SJSA1 (cell line): ENCODE measurements around the gene PKP4. TPM values are rescaled to one million over a fixed set of nuclear protein-coding genes. Genes with fewer than 3 reads are reported as not detected.
A peak's percentile ranks its signal among the peaks of the same experiment; 100 is the strongest.
"Not testable (repeated sequence)": the region's sequence is repeated elsewhere in the genome, so short reads cannot be mapped to it uniquely, and the experiment has no call there.

Experiments used
- DNase-seq, 2 experiments: peaks; one replicate each; pipeline ENCODE4 v3.0.0-alpha.2; 2015 to 2020; ENCODE audit warnings: low spot score in 2 of 2, low read depth in 1 of 2
- H3K27ac ChIP-seq: fragments of 250-450 bp; sonication (Bioruptor Pico); 2 replicates; pipeline ENCODE4 v1.5.1; 2020; ENCODE audit warnings: mild to moderate bottlenecking, moderate library complexity
- H3K27me3 ChIP-seq: fragments of 250-450 bp; sonication (Bioruptor Pico); replicated peaks from 2 replicates; pipeline ENCODE4 v1.5.1; 2020; ENCODE audit warnings: mild to moderate bottlenecking, moderate library complexity
- H3K36me3 ChIP-seq: fragments of 250-450 bp; sonication (Bioruptor Pico); 2 replicates; pipeline ENCODE4 v1.5.1; 2020; ENCODE audit warnings: mild to moderate bottlenecking
- H3K4me1 ChIP-seq: fragments of 250-450 bp; sonication (Bioruptor Pico); replicated peaks from 2 replicates; pipeline ENCODE4 v1.6.1; 2021; ENCODE audit warnings: mild to moderate bottlenecking
- H3K4me3 ChIP-seq: fragments of 250-450 bp; sonication (Bioruptor Pico); 2 replicates; pipeline ENCODE4 v1.5.1; 2020; ENCODE audit warnings: mild to moderate bottlenecking
- H3K9me3 ChIP-seq: fragments of 250-450 bp; sonication (Bioruptor Pico); replicated peaks from 2 replicates; pipeline ENCODE4 v1.5.1; 2020; ENCODE audit warnings: mild to moderate bottlenecking
- total RNA-seq: library from RNA; depleted of rRNA; stranded (reverse); fragments of >200 nt; shearing (Covaris generic); gene quantifications from 2 replicates; pipeline ENCODE4 v1.2.3, GENCODE V29; 2014

The PKP4 gene
- total RNA-seq, 1 experiment from 2014 or later: 61.0 TPM

DNA sequence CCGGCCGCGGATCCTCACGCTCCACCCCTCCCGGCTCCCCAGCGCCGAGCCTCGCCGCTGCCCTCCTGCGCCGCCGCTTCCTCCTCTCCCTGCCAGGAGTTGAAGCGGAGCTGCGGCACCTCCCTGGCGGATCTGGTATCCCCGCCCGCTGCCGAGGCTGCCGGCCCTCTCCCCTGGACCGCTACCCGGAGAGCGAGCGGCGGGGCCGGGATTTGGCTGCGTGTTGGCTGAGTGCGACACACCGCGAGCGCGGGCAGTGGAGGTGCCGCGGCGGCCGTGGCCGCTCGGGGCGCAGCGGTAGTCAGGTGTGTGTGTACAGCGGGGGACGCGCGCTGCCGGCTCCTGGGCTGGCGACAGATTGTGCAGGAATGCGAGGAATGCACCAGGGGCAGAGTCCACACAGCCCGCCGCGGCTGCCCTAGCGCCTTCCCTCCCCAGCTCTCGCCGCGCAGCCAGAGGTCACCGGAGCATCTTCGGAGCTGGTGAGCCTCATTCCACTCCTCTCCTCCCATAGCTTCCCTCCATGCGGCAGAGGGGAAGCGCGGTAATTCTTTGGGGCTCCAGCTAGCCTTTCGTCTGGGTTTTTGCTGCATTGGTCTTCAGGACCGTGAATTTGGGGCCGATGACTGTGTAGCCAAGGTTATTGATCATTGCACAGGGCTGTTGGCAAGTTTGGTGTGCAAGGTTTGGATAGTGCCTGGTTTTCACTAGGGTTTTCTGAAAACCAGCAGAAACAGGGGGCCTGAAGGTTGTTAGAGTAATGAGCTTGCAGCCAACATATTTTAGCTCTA lies 1.3 kb downstream of the PKP4 start:
- peak overlapping the region; percentile 86 for H3K4me3 ChIP-seq
- H3K9me3 ChIP-seq: no peaks in the 10 kb centered on the region
- H3K27ac ChIP-seq: peak overlapping the region; percentile 91
- peaks cover 24% of the 10 kb centered on the region for H3K4me1 ChIP-seq
- H3K36me3 ChIP-seq: peaks cover 19% of the 10 kb centered on the region
- peak; percentile 88 to 90 for DNase-seq
- no peaks in the 10 kb centered on the region for H3K27me3 ChIP-seq

DNA sequence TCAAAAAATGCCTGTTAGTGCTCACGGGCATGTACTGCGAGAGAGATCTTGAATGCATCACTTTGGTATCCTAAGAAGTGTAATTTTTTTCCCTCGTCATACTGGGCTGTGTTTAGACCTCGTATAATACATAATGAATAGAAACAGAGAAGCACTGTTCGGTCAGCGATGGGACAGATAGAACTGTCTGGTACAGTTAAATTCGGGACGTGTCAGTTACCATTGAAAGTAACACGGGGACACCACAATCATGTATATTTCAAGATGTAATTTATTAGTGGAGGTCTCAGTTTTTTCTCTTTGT lies 1.8 kb downstream of the PKP4 start:
- DNase-seq: no peak
- H3K36me3 ChIP-seq: peaks cover 19% of the 10 kb centered on the region
- H3K27ac ChIP-seq: peak overlapping the region; percentile 91
- peaks cover 24% of the 10 kb centered on the region for H3K4me1 ChIP-seq
- no peaks in the 10 kb centered on the region for H3K9me3 ChIP-seq
- no peaks in the 10 kb centered on the region for H3K27me3 ChIP-seq
- peak overlapping the region; percentile 86 for H3K4me3 ChIP-seq

DNA sequence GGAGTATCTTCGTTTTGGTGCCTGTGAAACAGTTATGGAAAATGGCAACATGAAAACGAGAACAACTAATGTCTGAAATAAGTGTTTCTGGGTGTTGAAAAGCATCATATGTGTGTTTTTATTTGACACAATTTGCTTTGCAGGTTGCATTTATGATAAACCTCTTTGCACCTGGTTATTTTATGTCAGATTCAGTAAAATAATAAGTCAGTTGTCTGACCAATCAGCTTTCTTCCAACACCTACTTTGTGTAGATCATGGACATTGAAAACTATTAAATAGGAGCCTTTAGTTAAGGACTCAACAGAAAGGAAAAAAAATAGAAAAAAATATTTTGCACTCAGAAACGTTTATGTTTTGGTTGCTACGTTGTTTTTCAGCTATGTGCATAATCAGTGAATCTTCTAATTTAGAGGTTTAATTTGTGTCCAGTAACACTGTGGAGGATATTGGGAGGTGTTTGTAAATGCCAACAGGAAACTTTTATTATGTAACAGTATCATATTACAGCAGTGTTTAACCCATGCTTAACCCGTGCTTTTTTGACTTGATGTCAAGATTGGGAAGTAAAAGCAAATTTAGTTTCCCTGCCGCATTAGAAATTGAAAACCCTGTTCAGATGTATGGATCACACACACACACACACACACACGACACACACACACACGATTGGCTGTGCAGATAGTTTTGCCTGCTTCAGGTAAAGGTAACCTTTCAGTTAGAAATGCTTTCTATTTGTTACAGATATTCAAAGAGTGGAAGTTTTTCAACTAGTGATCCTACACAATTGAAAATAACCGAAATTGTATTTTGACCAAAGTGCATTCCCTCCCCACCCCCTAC lies 2.6 kb downstream of the PKP4 start:
- peak in 1 of 2 experiments; percentile 12 for DNase-seq
- Histone ChIP-seq H3K4me1 (peaks cover 24% of the 10 kb centered on the region), H3K27ac (no peak overlapping the region), H3K4me3 (peak overlapping the region; percentile 86), H3K36me3 (peaks cover 19% of the 10 kb centered on the region), H3K27me3 (no peaks in the 10 kb centered on the region), H3K9me3 (no peaks in the 10 kb centered on the region)

DNA sequence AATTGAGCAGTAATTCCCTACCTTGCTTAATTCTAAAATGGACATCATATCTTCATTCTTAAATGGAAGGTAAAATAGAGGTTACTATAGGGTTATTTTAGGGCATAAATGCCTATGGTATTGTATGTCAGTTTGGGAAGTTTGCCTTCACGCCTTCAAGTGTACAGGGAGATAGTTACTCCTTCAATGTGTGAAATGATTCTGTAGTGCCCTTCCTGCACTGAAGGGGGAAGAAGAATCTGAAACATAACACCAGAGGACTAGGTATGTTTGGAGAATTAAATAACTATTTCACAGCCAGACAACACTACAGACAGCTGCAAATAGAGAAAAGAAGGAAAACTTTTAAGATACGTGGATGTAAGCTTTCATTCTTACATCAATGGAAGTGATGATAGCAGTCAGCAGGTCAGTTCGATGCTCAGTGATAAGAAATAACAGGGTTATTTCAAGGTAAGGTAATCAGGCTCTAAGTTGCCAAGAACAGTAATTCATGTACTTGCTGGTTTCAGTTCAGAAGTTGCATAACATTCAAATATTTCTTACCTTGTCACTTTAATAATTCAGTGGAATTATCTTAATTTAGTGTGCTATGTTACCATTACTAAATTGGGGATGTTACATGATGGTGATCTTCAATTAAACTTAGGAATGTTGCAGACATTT lies 4.0 kb downstream of the PKP4 start:
- Histone ChIP-seq H3K9me3 (no peaks in the 10 kb centered on the region), H3K36me3 (peaks cover 19% of the 10 kb centered on the region), H3K27ac (no peak overlapping the region), H3K27me3 (no peaks in the 10 kb centered on the region), H3K4me1 (peaks cover 23% of the 10 kb centered on the region), H3K4me3 (no peak overlapping the region)
- DNase-seq: no peak

DNA sequence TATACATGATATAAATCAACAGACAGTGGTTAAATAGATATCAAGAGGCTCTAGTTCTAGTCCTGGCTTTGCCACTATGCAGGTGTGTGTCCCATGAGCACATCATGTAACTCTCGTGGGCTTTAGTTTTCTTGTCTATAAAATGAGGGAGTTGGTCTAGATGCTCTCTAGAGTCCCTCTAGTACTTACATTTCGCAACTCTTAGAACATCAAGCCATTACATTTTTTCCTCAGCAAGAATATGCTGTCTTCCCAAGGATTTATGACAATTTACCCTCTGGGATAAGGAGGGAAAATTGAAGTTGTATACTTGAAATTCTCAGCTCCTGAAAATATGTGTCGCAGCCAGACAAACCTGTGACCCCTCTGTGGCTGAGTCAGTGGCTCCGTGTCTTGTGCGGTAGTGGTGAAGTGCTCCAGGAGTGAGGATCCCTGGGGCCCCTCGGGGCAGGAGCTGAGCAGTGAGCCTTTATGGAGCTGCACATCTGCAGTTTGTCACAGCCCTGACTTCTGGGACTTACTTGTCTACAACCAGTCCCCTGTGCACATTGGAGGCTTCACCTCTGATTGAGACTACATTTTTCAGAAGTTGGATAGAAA lies 6.8 kb downstream of the PKP4 start:
- peaks cover 18% of the 10 kb centered on the region for H3K4me1 ChIP-seq
- no peak overlapping the region for H3K4me3 ChIP-seq
- DNase-seq: no peak
- peaks cover 6% of the 10 kb centered on the region; the same call in 1 of the 2 replicates for H3K36me3 ChIP-seq
- H3K9me3 ChIP-seq: no peaks in the 10 kb centered on the region
- no peak overlapping the region for H3K27ac ChIP-seq
- no peaks in the 10 kb centered on the region for H3K27me3 ChIP-seq

DNA sequence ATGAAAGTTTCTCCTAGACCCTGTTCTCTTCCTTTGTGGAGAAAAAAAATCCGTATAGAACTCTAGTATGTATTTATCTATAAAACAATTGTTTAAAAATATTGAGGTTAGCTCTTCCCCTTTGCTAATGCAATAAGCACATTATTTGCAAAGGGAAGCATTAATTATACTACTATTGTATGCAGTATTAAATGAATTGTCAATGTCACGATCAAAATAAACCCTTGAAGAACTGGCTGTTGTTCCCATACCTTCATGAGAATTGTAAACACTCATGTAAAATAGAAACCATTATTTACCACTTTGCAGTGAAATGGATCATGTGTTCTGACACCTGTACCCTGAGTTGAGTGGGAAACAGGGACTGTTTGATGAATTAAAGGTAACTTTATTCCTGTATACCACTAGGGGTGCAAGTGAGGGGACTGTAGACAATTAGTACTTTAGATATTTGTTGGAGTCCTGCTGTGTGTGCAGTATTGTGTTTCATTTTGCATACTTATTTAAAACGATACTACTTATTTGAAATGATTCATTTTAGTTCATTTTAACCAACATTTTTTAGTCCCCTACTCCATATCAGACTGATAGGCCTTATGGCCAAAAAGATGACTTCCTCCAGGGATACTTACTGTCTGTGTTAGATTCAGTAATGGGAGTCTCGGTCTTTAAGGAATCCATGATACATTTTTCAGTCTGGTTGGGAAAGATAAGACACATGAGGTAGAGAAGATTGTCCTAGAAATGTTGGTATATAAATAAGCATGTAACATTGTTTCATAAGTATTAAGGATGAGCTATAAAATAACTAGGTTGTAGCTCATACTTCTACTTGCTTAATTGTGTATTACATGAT lies 7.9 kb downstream of the PKP4 start:
- Histone ChIP-seq H3K27ac (no peak overlapping the region), H3K9me3 (no peaks in the 10 kb centered on the region), H3K4me3 (no peak overlapping the region), H3K27me3 (no peaks in the 10 kb centered on the region), H3K4me1 (peaks cover 10% of the 10 kb centered on the region), H3K36me3 (peaks cover 7% of the 10 kb centered on the region)
- no peak for DNase-seq

DNA sequence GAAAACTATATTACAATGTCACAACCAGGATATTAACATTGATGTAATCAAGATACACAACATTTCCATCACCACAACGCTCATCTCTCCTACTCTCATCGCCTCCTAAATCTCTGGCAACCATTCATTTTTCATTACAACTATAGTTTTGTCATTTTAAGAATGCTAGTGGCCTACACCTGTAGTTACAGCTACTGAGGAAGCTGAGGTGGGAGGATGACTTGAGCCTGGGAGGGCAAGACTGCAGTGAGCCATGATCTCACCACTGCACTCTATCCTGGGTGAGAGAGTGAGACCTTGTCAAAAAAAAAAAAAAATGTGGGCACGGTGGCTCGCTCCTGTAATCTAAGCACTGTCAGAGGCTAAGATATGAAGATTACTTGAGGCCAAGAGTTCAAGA lies 10.5 kb downstream of the PKP4 start:
- no peak for DNase-seq
- Histone ChIP-seq H3K9me3 (no peaks in the 10 kb centered on the region), H3K27me3 (no peaks in the 10 kb centered on the region), H3K4me1 (peaks cover 9% of the 10 kb centered on the region; the same call in 1 of the 2 replicates), H3K36me3 (peaks cover 13% of the 10 kb centered on the region), H3K27ac (no peak overlapping the region), H3K4me3 (no peak overlapping the region)

DNA sequence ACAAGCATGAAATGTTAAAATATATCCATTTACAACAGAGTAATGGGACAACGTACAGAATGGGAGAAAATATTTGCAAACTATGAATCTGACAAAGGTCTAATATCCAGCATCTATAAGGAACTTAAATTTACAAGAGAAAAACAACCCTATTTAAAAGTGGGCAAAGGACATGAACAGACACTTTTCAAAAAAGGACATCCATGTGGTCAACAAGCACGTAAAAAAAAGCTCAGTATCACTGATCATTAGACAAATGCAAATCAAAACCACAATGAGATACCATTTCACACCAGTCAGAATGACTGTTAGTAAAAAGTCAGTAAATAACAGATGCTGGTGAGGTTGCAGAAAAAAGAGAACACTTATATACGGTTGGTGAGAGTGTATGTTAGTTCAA lies 16.1 kb downstream of the PKP4 start:
- H3K9me3 ChIP-seq, H3K4me3 ChIP-seq, H3K27ac ChIP-seq, H3K27me3 ChIP-seq, H3K4me1 ChIP-seq, DNase-seq: not testable (repeated sequence)
- peaks cover 52% of the 10 kb centered on the region for H3K36me3 ChIP-seq

DNA sequence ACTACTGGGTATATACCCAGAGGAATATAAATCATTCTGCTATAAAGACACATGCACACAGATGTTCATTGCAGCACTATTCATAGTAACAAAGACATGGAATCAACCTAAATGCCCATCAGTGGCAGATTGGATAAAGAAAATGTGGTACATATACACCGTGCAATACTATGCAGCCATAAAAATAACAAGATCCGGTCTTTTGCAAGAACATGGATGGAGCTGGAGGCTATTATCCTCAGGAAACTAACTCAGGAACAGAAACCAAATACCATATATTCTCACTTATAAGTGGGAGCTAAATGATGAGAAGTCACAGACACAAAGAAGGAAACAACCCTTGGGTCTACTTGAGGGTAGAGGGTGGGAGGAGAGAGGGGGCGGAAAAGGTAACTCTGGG lies 16.5 kb downstream of the PKP4 start:
- not testable (repeated sequence) for DNase-seq, H3K4me3 ChIP-seq, H3K27ac ChIP-seq, H3K27me3 ChIP-seq, H3K4me1 ChIP-seq, H3K9me3 ChIP-seq
- peaks cover 53% of the 10 kb centered on the region for H3K36me3 ChIP-seq

DNA sequence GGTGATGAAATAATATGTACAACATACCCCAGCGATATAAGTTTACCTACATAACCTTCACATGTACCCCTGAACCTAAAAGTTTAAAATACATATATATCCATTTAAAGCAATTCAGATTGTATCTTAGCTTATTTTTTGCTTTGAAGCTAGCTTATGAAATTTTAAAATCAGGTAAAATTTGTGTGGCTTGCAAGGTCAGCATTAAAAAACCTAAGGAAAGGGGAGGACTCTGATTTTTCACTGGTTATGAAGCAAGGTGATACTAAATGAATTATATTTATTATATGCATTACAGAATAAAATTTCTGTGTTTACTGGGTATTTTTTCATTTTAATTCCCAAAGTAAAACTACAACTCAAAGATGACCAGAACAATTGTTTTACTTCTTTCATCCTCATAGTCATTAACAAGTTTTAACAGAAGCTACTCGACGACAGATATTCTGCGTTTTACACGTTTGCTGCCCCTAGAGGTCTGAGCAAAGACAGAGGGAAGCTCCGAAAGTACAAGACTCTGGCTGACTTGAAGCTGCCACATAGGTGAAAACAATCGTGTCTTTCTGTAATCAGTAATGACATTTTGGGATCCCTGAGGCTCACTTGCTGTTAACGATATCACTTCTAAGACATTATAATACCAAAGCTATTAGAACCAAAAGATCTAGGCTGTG lies 17.1 kb downstream of the PKP4 start:
- peaks cover 9% of the 10 kb centered on the region; the same call in 1 of the 2 replicates for H3K4me1 ChIP-seq
- no peak for DNase-seq
- H3K27ac ChIP-seq: no peak overlapping the region
- H3K27me3 ChIP-seq: no peaks in the 10 kb centered on the region
- no peak overlapping the region for H3K4me3 ChIP-seq
- no peaks in the 10 kb centered on the region for H3K9me3 ChIP-seq
- peaks cover 55% of the 10 kb centered on the region for H3K36me3 ChIP-seq

DNA sequence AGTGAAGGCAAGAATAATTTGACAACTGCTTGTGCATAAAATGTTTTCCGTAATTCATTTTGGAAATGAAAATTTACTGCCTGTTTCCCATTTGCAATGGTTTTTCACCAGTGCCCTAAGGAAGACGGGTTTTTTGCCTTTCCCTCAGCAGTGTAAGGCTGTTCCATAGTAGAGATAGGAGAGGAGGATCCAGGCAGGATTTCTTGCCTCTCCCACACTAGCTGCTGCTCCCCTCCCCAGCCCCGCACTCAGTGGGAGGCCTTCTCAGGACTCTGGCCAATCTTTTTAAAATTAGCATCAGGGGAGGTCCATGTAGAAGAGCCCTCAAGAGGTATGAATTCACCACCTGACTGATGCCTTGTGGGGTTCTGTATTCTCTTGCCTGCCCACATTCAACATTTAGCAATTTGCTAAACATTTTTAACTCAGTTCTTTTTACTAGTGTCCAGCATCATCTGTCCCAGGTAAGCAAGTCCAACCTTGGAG lies 17.8 kb downstream of the PKP4 start:
- not testable (repeated sequence) for H3K4me1 ChIP-seq, DNase-seq, H3K4me3 ChIP-seq, H3K27ac ChIP-seq, H3K9me3 ChIP-seq, H3K27me3 ChIP-seq
- peaks cover 55% of the 10 kb centered on the region for H3K36me3 ChIP-seq

DNA sequence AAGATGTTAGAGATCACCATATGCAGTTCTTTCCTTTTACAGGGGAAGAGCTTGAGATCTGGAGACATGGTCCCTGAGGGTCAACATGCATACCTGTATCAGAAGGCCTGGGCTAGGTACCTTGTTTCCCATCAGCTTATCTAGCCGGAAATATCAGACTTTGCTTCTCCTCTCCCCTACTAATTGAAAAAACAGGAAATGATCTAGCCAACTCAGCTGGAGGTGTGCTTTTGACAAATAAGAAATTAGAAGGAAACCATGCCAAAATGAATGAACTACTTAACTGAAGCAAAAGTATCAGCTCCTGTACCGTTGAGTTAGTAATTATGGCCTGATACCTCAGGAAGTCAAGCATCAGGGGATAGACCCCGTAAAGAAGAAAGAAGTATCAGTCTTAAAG lies 20.4 kb downstream of the PKP4 start:
- H3K4me3 ChIP-seq: no peak overlapping the region
- H3K27ac ChIP-seq: no peak overlapping the region
- peaks cover 3% of the 10 kb centered on the region for H3K4me1 ChIP-seq
- no peaks in the 10 kb centered on the region for H3K27me3 ChIP-seq
- no peaks in the 10 kb centered on the region for H3K9me3 ChIP-seq
- DNase-seq: no peak
- H3K36me3 ChIP-seq: peaks cover 45% of the 10 kb centered on the region
